Left renal pelvis (tissue), 4 donors: ENCODE measurements around the gene PLK2. TPM values are rescaled to one million over a fixed set of nuclear protein-coding genes. Genes with fewer than 3 reads are reported as not detected.

Experiments
- polyA plus RNA-seq, 4 donors: library from polyadenylated mRNA; unstranded; fragments of 120-200 nt; gene quantifications; one replicate each; pipeline ENCODE4 v1.2.1, GENCODE V29; 2013; ENCODE audit not compliant: insufficient read length in 4 of 4

The PLK2 gene
- polyA plus RNA-seq, 4 donors: 83.3 to 269 (median 163) TPM

Other genes with a start within 250 kb of the PLK2 start
- gene GAPT, start 31.3 kb upstream of the PLK2 start, polyA plus RNA-seq: 1 to 10 TPM in 3 of 4 donors, under 1 TPM in 1; 0.93 to 1.4 (median 1.2) TPM
- 1 to 10 TPM; 1.1 to 2.3 (median 2.0) TPM for gene RAB3C, start 123.0 kb upstream of the PLK2 start, polyA plus RNA-seq